Endodermal cell (in vitro differentiated cells): Measurements from ENCODE around the gene NIM1K. TPM values are rescaled to one million over a fixed set of nuclear protein-coding genes. Genes with fewer than 3 reads are reported as not detected.

Experiments
- DNase-seq: peaks from one replicate; pipeline ENCODE4 v3.0.0-alpha.2; 2017
- H3K27ac ChIP-seq: 2 replicates; pipeline ENCODE4 v1.5.1; 2013; ENCODE audit warnings: mild to moderate bottlenecking, low read depth, low read length, moderate library complexity
- H3K27me3 ChIP-seq: 2 replicates; pipeline ENCODE4 v1.6.1; 2013; ENCODE audit warnings: mild to moderate bottlenecking, low read length, moderate library complexity; ENCODE audit not compliant: insufficient read depth, control insufficient read depth, poor library complexity, severe bottlenecking
- H3K36me3 ChIP-seq: 2 replicates; pipeline ENCODE4 v1.7.0; 2013; ENCODE audit warnings: mild to moderate bottlenecking, low read length, moderate library complexity; ENCODE audit not compliant: control insufficient read depth, insufficient read depth
- H3K4me1 ChIP-seq: one replicate; pipeline ENCODE4 v1.7.0; 2013; ENCODE audit warnings: low read length; ENCODE audit not compliant: control insufficient read depth, insufficient read depth
- H3K4me3 ChIP-seq: 2 replicates; pipeline ENCODE4 v1.5.1; 2013; ENCODE audit warnings: mild to moderate bottlenecking, low read length, moderate library complexity
- H3K9ac ChIP-seq: 2 replicates; pipeline ENCODE4 v1.6.1; 2013; ENCODE audit warnings: mild to moderate bottlenecking, low read length, moderate library complexity; ENCODE audit not compliant: poor library complexity, severe bottlenecking; ENCODE audit errors: extremely low read depth
- H3K9me3 ChIP-seq: 2 replicates; pipeline ENCODE4 v1.6.1; 2013; ENCODE audit warnings: mild to moderate bottlenecking, low read length, moderate library complexity; ENCODE audit not compliant: control insufficient read depth
- H3K27ac Mint-ChIP-seq: 2 replicates; pipeline ENCODE4 v1.8.0; 2020; ENCODE audit warnings: mixed read lengths
- H3K27me3 Mint-ChIP-seq: 2 replicates; pipeline ENCODE4 v1.8.0; 2021; ENCODE audit warnings: mild to moderate bottlenecking, mixed read lengths; ENCODE audit not compliant: insufficient read depth
- H3K36me3 Mint-ChIP-seq: 2 replicates; pipeline ENCODE4 v1.8.0; 2020; ENCODE audit warnings: low read depth, mixed read lengths
- H3K4me1 Mint-ChIP-seq: 2 replicates; pipeline ENCODE4 v1.8.0; 2020; ENCODE audit warnings: mixed read lengths
- H3K4me3 Mint-ChIP-seq: 2 replicates; pipeline ENCODE4 v1.8.0; 2020; ENCODE audit warnings: mild to moderate bottlenecking, moderate library complexity, mixed read lengths
- H3K9me3 Mint-ChIP-seq: 2 replicates; pipeline ENCODE4 v1.8.0; 2020; ENCODE audit warnings: mild to moderate bottlenecking, mixed read lengths
- CTCF ChIP-seq: fragments of 200-600 bp; sonication (generic); conservative IDR thresholded peaks from 2 replicates; pipeline ENCODE4 v1.5.0; 2021; ENCODE audit warnings: antibody characterized with exemption, mild to moderate bottlenecking
- WGBS, 2 experiments: methylation state at CpG; one replicate each; pipeline versions ENCODE4 v1.1.5 to v1.1.7; 2013; ENCODE audit warnings: missing lambda C conversion rate in 2 of 2, mixed read lengths in 1 of 2; ENCODE audit not compliant: insufficient coverage in 1 of 2, insufficient read length in 1 of 2; 5-methylcytosine and 5-hydroxymethylcytosine counted together
- total RNA-seq, 2 donors: library from RNA; stranded (reverse); fragmentation: NEBNext Ultra II Directional in 1 of 2; extraction: Animal tissue kit (Norgen Biotek cat#: 25700) in 1 of 2; gene quantifications; 2 replicates in 1 of 2; 3 replicates in 1 of 2; pipeline ENCODE4 v1.2.1, GENCODE V29; 2021

The NIM1K gene
- total RNA-seq, 2 donors from 2014 or later, result not detected

GRCh38 chr5:43309637-43310036 is 117.6 kb downstream of the NIM1K start:
- peak overlapping the region; percentile 21 for H3K9ac ChIP-seq
- no peaks in the 10 kb centered on the region for H3K9me3 Mint-ChIP-seq
- peaks cover 37% of the 10 kb centered on the region for H3K4me1 Mint-ChIP-seq
- peak overlapping the region; percentile 32 for H3K4me3 Mint-ChIP-seq
- peak overlapping the region; percentile 89 for H3K4me3 ChIP-seq
- DNase-seq, result no peak
- no peaks in the 10 kb centered on the region for H3K27me3 ChIP-seq
- H3K36me3 ChIP-seq, result peaks cover 44% of the 10 kb centered on the region
- H3K9me3 ChIP-seq, result no peaks in the 10 kb centered on the region
- peaks cover 18% of the 10 kb centered on the region for H3K36me3 Mint-ChIP-seq
- no peaks in the 10 kb centered on the region for H3K27me3 Mint-ChIP-seq
- no peak for TF ChIP-seq CTCF
- no peak overlapping the region for H3K27ac ChIP-seq
- peak overlapping the region; percentile 56 for H3K27ac Mint-ChIP-seq
- peaks cover 7% of the 10 kb centered on the region for H3K4me1 ChIP-seq

- 3 to 21% methylated on average over 4 to 6 of the region's 6 CpGs for WGBS, 2 experiments
These were observed 120.1 kb downstream of the NIM1K start for GRCh38 chr5:43312076-43312661.

GRCh38 chr5:43312699-43313034 is 120.6 kb downstream of the NIM1K start:
- peak overlapping the region; percentile 96 for H3K27ac Mint-ChIP-seq
- Histone ChIP-seq H3K9ac (peak overlapping the region; percentile 87), H3K36me3 (peaks cover 30% of the 10 kb centered on the region), H3K27me3 (no peaks in the 10 kb centered on the region), H3K9me3 (no peaks in the 10 kb centered on the region), H3K27ac (peak overlapping the region; percentile 77), H3K4me3 (peak overlapping the region; percentile 89), H3K4me1 (peaks cover 7% of the 10 kb centered on the region)
- no peaks in the 10 kb centered on the region for H3K27me3 Mint-ChIP-seq
- 1 to 2% methylated on average over 6 to 9 of the region's 9 CpGs for WGBS, 2 experiments
- H3K9me3 Mint-ChIP-seq, result no peaks in the 10 kb centered on the region
- no peak for TF ChIP-seq CTCF
- peak overlapping the region; percentile 99 for H3K4me3 Mint-ChIP-seq
- no peak for DNase-seq
- H3K36me3 Mint-ChIP-seq, result peaks cover 10% of the 10 kb centered on the region
- peaks cover 37% of the 10 kb centered on the region for H3K4me1 Mint-ChIP-seq

More at GRCh38 chr5:43312076-43312661, 120.1 kb downstream of the NIM1K start:
- DNase-seq, result no peak
- no peak for TF ChIP-seq CTCF
- Histone ChIP-seq H3K27ac (no peak overlapping the region), H3K36me3 (peaks cover 34% of the 10 kb centered on the region), H3K9ac (peak overlapping the region; percentile 87), H3K9me3 (no peaks in the 10 kb centered on the region), H3K4me3 (peak overlapping the region; percentile 89), H3K27me3 (no peaks in the 10 kb centered on the region), H3K4me1 (peaks cover 7% of the 10 kb centered on the region)
- peaks cover 10% of the 10 kb centered on the region for H3K36me3 Mint-ChIP-seq
- no peaks in the 10 kb centered on the region for H3K27me3 Mint-ChIP-seq
- H3K27ac Mint-ChIP-seq, result peak overlapping the region; percentile 96
- H3K4me3 Mint-ChIP-seq, result peak overlapping the region; percentile 99
- peaks cover 37% of the 10 kb centered on the region for H3K4me1 Mint-ChIP-seq
- no peaks in the 10 kb centered on the region for H3K9me3 Mint-ChIP-seq
